Right forelimb (tissue), 1 donor: ENCODE data around the gene RALB.
"Not testable (repeated sequence)": the region's sequence is repeated elsewhere in the genome, so short reads cannot be mapped to it uniquely, and the experiment has no call there.

Experiments
- DNase-seq: peaks from one replicate; pipeline ENCODE4 v3.0.0-alpha.2; 2018

Gene RALB

GRCh38 chr2:120298173-120298835 is 45.7 kb downstream of the RALB start:
- DNase-seq: no peak

GRCh38 chr2:120299004-120299403 is 46.4 kb downstream of the RALB start:
- no peak for DNase-seq

- DNase-seq: no peak
Measured at GRCh38 chr2:120299561-120299960, 46.9 kb downstream of the RALB start.

GRCh38 chr2:120300385-120300784 is 47.7 kb downstream of the RALB start:
- no peak for DNase-seq

- DNase-seq: no peak
Measured at GRCh38 chr2:120301284-120301683, 48.6 kb downstream of the RALB start.

GRCh38 chr2:120302301-120302700 is 49.6 kb downstream of the RALB start:
- no peak for DNase-seq

- no peak for DNase-seq
Measured at GRCh38 chr2:120303177-120303576, 50.5 kb downstream of the RALB start.

GRCh38 chr2:120305296-120305695 is 52.6 kb downstream of the RALB start:
- DNase-seq: no peak

GRCh38 chr2:120305937-120306490 is 53.4 kb downstream of the RALB start:
- DNase-seq: no peak

- no peak for DNase-seq
Measured at GRCh38 chr2:120307482-120307881, 54.8 kb downstream of the RALB start.

- no peak for DNase-seq
Measured at GRCh38 chr2:120308038-120308910, 55.6 kb downstream of the RALB start.

GRCh38 chr2:120310136-120310535 is 57.5 kb downstream of the RALB start:
- DNase-seq: no peak

GRCh38 chr2:120310841-120311240 is 58.2 kb downstream of the RALB start:
- not testable (repeated sequence) for DNase-seq

- no peak for DNase-seq
Measured at GRCh38 chr2:120312076-120312475, 59.4 kb downstream of the RALB start.

GRCh38 chr2:120312860-120313694 is 60.4 kb downstream of the RALB start:
- peak; percentile 89 for DNase-seq

GRCh38 chr2:120313695-120314615 is 61.3 kb downstream of the RALB start:
- DNase-seq: no peak

GRCh38 chr2:120314690-120315366 is 62.2 kb downstream of the RALB start:
- no peak for DNase-seq

GRCh38 chr2:120315367-120316033 is 62.8 kb downstream of the RALB start:
- peak; percentile 20 for DNase-seq

- no peak for DNase-seq
Measured at GRCh38 chr2:120316071-120316470, 63.4 kb downstream of the RALB start.

GRCh38 chr2:120316528-120317179 is 64.0 kb downstream of the RALB start:
- DNase-seq: no peak
